GM10266 (cell line): ENCODE results near the gene CD81.

Experiments used
- DNase-seq: peaks from one replicate; pipeline ENCODE4 v3.0.0; 2012; ENCODE audit errors: extremely low spot score
- CTCF ChIP-seq: IDR thresholded peaks from 2 replicates; pipeline ENCODE4 v1.5.1; 2012; ENCODE audit warnings: mild to moderate bottlenecking, low read depth; ENCODE audit not compliant: control insufficient read depth, insufficient read depth; ENCODE audit errors: missing control alignments

The CD81 gene

DNA sequence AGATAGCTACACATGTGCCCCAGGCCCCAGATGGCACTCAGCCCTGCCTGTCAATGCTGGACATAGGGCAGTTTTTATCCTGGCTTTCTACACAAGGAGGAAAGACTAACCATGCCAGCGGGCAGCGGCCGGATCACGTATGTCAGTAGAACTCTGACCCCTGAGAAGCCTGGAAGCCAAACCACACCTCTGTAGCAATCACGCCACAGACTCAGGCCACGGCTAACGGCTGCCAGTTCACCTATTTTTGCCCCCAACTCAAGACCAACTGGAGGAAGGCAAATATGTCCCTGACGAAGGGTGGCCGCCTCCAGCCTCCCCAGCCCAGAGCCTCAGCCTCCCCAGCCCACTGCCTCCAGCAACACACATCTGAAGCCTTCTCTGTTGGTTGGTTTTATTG lies 7.2 kb upstream of the CD81 start:
- no peak for DNase-seq
- no peak for TF ChIP-seq CTCF

DNA sequence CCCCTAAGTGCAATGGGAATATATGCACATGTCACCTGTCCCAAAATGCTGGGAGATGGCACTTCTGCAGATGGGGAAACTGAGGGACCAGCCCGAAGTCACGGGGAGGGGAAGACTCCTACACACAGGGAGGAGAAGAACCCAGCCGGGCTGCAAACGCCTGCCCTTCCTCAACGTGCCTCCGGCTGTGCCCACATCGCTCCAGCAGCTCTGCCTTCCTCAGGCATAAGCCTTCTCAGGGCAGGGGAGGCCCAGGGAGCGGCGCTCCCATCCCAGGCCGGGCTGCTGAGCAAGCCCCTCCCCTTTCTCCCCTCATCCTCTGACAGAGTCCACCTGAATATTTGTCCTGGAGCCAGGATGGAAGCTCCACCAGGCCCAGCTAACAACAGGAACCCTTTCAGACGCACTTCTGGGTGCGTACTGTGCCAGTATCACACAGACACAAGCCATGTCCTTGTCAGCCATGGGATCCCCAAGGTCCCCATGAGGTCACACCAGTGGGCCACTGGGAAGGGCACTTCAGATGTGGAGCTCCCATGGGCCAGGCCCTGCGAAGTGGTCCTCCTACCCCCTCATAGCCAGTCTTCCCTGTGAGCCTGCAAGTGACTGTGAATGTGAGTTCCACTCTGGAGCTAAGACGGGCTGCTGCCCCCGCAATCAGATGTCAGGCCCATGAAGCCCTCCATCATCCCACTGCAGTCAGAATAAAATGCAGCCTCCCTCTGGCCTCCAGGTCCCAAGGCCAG lies 2.5 kb upstream of the CD81 start:
- TF ChIP-seq CTCF, result no peak
- no peak for DNase-seq

GRCh38 chr11:2375341-2375853 lies 1.7 kb upstream of the CD81 start:
- DNase-seq, result no peak
- TF ChIP-seq CTCF, result no peak

DNA sequence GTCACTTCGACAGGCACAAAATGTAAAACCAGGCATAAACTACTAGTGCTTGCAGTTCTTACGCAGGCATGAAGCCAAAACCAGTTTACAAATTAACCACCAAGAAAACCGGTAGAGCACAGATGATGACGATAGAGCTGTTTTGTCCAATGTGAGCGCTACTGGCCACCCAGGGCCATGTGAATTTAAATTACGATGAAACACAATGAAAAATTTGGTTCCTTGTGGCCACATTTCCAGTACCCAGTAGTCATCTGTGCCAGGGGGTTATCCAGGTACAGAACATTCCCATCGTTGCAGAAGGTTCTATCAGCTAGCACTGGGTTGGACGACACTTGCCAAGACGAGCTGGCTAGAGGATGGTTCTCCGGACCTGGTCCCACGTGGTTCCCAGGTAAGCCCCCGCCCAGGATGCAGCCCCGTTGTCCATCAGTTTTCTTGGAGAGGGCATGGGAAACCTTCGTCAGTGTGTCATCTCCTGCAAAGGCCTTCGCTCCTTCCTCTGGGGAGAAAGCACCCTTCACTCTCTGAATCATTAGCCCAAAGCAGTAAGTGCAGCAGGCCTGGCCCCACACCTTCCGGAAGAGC lies 1.1 kb upstream of the CD81 start:
- TF ChIP-seq CTCF, result no peak
- DNase-seq, result no peak

DNA sequence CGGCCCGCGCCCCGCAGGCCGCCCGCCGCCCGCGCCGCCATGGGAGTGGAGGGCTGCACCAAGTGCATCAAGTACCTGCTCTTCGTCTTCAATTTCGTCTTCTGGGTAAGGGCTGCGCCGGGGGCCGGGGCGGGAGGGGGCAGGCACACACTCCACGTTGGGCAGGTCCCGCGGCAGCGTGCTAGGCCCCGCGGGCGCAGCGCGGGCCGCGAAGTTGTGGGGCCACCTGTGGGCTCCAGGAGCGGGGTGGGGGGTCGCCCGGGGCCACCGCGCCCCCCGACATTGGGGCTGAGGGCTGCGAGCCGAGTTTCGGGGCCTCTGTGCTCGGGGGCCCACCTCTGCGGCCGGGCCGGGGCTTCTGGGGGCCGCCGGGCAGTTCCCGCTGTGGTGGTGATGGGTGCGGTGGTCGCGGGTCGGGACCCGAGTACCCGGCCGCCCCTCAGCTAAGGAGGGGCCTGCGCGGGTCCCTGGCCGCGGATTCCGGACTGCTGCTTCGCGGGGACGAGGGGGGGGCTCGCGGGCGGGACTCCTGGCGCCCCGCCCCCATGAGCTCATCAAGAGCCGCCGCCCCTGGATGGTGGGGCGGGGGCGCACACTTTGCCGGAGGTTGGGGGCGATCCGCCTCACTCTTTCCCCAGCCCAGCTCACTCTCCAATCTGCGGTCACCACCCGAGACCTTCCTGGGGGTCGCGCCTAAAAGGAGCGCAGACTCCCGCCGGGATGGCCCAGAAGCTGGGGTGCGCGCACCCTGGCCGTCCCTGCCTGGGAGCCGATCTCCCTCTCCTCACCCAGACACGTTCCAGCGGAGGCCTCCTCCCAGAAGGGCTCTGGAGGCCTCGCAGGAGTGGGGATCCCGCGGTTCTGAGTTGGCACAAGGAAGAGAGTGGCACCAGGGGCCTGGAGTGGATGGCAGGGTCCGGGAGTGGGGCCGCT lies 667 bp downstream of the CD81 start:
- no peak for TF ChIP-seq CTCF
- DNase-seq, result peak; percentile 89

DNA sequence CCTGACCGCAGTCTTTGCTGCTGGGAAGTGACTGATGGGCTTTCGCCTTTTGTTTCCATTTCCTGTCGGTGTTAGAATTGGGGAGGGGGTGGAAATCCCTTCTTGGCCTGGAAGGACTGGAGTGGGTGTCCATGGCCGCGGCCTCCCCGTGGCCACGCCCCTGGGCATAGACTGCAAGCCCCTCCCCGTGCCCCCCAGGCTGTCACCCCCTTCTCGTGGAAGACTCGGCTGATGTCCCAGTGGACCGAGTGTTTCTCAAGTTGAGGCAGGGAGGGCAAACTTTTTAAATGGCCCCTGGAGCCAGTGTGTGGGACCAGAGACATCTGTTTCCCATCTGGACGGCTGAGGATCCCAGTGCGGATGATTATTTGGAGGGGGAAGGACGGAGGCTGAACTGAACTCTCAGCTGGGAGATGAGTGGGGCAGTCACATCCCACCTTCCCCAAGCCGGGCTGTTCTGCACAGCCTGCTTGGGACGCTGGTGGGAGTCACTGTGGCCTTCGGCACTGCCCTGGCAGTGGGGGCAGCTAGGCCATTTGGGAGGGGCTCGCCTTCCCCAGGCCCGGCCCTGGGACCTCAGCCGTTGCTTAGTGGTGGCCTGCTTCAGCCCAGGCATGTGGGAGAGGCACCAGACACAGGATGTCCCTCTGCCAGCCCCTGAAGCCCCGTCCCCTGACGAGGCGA lies 1.6 kb downstream of the CD81 start:
- no peak for TF ChIP-seq CTCF
- DNase-seq, result no peak
